EL (cell line): ENCODE results near the gene PLXNA4.

ENCODE experiments used
- DNase-seq: peaks from one replicate; pipeline ENCODE4 v3.0.0-alpha.2; 2016

PLXNA4 gene

GRCh38 chr7:132098327-132098726 lies 477.9 kb downstream of the PLXNA4 start:
- DNase-seq: no peak

GRCh38 chr7:132097550-132098134 lies 478.6 kb downstream of the PLXNA4 start:
- no peak for DNase-seq

- DNase-seq: no peak
Measured at GRCh38 chr7:132095111-132095765, 481.0 kb downstream of the PLXNA4 start.

DNA sequence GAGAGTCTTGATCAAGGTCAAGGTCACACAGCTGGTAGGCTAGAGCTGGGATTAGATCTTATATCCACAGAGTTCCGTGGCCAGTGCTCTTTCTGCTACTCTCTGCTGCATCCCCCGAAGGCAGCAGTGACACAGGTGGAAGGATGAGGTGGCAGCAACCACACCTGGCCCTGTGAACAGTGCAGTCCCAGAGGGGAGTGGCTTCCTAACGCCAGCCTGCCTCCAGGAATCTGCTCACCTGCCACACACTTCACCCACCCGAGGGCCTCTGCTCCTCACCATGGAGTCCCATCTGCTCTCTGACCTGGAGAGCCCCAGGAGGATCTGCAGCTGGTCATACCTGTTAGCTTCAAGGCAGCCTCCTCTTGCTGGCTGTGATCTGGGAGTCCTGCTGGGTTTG lies 484.2 kb downstream of the PLXNA4 start:
- no peak for DNase-seq

DNA sequence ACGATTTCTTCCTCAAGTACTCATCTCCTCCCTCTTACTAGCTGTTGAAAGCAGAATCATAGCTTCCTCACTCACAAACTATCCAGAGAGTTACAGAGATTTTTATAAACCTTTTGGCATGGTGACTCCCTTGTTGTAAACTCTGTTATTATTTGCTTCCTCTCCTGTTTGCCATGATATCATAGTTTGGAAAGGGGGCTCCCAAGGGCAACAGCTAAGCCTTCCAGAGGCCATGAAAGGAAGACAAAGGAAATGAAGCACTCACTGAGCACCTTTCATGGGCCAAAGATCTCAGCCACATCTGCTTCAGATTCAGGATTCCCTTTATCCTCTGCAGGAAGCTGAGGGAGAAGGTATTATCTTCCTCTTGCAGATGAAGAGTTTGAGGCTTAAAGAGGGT lies 484.6 kb downstream of the PLXNA4 start:
- DNase-seq: no peak

GRCh38 chr7:132090444-132090843 lies 485.8 kb downstream of the PLXNA4 start:
- DNase-seq: no peak

DNA sequence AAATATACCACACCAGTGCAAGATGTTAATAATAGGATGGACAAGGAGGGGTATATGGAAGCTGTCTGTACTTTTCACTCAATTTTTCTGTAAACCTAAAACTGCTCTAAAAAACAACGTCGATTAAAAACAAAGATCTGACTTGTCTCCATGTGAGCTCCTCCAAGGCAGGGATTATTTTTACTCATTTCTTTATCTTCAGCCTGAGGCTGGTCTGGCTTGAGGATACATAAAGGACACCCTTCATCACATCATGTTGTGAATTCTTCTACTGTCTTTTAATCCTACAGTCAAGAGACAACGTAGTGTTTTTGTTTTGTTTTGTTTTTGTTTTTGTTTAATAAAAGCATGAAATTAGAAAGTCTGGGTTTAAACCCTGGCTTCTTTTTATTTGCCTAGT lies 486.9 kb downstream of the PLXNA4 start:
- DNase-seq: no peak

DNA sequence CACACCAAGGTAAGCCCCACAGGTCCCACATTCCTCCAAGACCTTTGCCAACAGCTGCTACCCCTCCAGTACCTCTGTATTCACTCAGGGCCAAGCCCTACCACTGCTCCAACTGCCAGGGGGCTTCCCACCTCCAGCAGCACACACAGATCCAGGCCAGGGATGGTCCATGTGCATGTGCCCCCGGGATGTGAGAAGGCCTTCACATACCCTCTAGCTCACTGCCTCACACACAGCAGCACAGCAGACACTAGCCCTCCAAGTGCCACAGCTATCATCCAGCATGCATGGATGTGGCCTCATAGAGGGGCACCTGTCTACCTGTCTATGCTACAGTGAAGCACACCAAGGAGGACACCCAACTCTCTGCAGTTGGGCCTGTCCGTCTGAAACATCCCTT lies 488.8 kb downstream of the PLXNA4 start:
- DNase-seq: no peak

- peak; percentile 8 for DNase-seq
Measured at GRCh38 chr7:132084776-132085388, 491.4 kb downstream of the PLXNA4 start.

GRCh38 chr7:132083537-132084123 lies 492.6 kb downstream of the PLXNA4 start:
- no peak for DNase-seq

DNA sequence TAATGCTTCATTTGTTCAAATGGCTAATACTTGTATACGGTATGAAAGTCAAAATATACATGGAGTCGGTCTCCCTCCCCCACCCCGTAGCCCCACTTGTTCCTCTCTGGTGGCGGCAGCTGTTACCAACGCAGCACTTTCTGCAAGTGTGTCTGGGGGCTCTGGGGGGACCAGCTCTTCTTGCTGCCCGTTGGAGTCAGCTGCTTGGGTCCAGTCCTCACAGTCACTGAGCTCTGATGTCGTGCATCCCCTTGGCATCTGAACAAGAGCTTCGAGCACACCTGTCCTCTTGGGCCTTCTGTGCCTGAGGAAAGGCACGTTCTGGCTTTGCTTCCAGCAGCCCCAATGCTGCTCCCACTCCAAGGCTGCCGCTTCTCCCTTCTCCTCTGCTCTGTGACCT lies 493.1 kb downstream of the PLXNA4 start:
- no peak for DNase-seq

GRCh38 chr7:132082394-132082793 lies 493.9 kb downstream of the PLXNA4 start:
- no peak for DNase-seq

DNA sequence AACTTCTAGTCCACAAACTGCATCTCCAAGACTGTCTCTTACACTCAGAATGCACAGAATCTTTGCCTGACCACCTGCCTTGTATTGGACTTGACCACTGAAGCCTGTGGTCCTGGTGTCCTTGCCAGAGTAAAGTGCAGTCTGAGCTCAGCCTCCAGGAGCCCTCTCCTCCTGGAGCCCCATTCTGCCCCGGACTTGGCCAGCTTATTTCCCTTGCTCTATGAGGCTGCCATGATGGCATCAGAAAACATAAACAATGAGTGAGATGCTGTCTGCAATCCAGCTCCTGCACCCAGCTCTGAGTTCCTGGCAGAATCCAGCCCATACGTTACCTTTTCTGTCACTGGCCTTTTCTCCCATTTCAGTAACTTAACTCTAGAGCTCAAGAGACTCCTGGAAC lies 494.6 kb downstream of the PLXNA4 start:
- DNase-seq: no peak

DNA sequence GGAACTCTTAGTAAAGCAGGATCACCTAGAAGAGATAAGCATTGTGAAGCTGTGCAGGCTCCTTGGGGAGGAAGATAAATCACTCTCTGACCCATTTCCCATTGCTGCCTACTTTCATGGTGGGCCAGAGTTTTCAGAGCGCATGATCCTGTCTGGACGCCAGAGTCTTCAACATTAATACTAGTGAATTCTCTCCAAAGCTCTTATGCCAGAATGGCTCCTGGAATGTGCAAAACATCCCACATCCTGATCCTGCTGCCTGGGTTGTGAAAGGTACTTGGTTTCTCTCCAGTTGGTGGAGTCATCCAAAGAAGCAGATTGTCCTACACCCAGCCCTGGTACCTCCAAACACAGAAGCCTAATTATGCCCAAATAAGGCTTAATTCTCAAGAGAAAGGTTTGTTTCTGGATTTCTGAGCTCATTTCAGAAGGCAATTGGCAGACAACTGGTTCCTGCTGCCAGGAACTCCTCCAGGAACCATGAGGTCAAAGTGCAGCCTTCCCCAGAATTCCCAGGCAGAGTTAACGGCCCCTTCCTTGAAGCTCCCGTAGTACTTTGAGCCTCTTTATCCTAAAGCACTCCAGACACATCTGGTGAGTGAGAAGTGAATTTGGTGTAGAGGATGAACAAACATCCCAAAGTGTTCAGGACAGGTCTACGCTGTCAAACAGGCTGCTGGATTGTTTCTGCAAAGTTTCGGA lies 495.2 kb downstream of the PLXNA4 start:
- no peak for DNase-seq

GRCh38 chr7:132080467-132080866 lies 495.8 kb downstream of the PLXNA4 start:
- no peak for DNase-seq

DNA sequence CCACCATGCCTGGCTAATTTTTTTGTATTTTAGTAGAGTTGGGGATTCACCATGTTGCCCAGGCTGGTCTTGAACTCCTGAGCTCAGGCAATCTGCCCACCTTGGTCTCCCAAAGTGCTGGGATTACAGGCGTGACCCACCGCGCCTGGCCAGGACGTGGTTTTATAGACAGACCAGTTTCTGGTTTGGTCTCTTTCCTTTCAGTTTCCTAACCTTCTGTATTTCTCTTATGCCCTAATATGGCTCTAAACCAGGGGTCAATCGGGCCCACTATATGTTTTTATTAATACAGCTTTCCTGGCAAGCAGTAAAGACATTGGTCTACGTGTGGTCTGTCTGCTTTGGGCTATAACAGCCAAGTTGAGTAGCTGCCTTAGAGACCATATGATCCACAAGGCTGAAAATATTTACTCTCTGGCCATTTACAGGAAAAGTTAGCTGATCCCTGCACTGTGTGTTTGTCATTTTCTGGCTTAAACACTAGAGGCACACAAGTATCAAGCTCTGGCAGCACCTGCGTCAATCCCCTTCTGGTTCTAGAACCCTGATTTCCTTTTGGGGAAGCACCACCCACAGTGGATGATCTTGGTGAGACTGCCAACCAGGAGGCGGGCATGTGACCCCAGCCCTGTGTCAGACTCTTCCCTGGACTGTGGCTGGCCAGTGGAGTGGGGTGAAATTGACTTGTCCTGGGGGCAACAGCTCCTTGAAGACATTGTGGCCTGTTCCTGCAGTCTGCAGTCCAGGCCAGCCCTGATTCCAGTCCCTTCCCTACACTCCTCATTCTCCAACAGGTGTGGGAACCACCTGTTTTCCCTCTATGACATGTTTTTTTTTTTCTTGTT lies 497.2 kb downstream of the PLXNA4 start:
- DNase-seq: no peak

DNA sequence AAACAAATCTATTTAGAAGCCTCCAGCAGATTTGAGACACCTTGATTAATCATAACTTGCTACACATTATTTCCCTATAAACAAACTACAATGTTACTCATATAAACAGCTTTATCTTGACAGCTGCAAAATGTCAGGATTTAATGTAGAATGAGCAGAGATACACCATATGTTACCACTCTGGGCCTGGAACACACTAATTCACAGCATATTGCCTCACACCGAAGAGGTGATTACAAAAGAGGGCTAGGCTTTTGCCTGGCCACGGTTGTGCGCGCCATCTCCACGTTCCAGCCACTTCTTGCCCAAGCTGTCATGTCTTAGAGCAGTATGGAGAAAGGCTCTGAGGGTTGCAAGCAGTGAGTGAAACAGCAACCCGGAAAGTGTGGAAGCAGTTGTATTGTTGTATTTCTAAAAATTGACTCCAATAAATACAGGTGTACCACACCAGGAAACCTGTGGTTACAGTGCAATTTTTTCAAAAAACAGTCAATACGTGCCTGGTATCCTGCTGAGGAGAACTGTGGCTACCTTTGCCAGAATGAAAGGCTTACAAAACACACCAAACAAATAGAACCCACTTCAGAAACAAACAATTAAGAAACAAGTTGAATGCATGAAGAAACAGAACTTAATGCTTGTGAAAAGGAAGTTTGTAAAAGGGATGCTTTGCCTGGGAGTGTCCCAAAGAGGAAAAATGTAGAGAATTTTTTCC lies 498.1 kb downstream of the PLXNA4 start:
- no peak for DNase-seq

DNA sequence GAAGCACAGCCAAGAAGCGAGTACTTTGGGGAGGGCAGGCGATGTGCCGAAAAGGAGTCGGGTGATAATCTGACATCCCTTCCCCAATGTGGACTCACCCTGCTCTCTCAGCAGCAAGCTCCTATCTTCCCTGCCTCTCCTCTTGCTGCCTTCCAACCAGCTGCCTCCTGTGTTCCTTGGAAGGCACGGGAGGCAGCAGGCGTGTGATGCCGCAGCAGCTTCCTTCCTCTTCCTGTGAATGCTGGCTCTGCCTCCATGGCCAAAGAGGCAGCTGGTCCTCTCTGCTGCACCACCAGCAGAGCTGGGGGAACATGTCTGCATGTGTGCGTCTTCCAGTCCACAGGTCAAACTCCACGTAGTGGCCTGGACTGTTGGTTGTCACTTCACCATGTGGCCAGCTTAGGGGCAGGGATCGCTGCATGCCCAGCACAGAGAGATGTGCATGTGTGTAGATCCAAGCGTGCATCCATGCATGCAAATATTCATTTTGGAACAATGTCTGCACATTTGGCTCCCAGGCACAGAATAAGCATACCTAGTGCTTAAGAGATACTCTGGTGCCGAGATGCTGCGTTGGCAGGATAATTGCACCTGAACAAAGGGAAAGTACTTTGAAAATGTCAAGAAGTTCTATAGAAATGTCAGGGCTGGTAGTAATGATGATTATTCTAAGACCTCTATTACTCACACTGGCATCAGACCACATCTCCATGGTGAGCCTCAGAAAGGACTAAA lies 499.8 kb downstream of the PLXNA4 start:
- no peak for DNase-seq

DNA sequence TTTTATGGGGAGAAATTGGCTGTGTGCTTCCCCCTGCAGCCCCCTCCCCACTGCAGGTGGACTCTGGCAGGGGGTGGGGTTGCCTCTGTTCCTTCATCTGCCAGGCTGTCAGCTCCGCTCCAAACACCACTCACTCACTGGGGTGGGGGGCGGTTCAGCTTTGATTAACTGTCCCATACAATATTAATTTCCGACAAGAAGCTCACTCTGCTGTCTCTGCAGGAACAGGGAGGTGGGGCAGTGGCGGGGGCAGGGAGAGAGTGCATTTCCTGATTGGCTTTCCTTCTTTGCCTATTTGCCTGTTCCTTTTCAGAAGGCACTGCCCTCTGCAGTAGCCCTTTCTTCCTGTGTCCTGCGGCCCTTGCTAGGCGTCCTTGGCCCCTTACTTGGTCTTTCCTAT lies 500.8 kb downstream of the PLXNA4 start:
- DNase-seq: no peak

DNA sequence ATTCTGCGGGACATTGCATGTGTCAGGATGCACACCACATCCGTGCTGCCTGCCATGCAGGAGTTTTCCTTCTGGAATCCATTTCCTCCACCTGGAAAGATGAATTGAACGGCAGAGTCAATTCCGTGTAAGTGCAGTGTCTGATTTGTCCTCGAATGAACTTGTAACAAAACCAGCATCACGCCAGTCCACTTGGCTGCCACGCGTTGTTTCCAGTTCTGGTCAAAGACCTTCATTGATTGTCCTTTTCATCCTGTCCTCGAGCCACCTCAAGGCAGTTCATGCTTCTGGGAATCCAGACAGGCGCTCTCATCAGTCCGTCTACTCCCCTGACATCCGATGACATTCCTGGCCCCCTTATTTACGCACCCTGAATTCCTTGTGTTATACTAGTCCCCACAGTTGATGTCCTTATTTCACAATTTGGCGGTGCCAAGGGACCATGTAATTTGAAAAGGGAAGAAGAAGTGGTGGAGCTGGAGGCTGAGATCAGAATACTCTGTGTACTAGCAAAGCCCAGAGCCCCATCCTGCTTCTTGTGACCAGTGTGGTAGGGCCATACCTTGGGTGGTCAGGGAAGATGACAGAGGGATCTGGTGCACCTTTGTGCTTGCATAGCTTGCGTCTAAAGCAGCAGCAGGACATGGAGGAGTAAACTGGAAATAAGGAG lies 502.2 kb downstream of the PLXNA4 start:
- no peak for DNase-seq
